CD8-positive, alpha-beta memory T cell (primary cell): ENCODE data around the gene MCC. TPM values are rescaled to one million over a fixed set of nuclear protein-coding genes. Genes with fewer than 3 reads are reported as not detected.
"Not testable (repeated sequence)": the region's sequence is repeated elsewhere in the genome, so short reads cannot be mapped to it uniquely, and the experiment has no call there.

Experiments
- CTCF ChIA-PET: fragments of 350-600 bp; sonication (Branson Sonifier 250); formaldehyde crosslinking; loops from one replicate; lab custom pipeline; 2021; ENCODE audit warnings: antibody characterized with exemption; lab: Charles Lee
- POLR2A ChIA-PET: fragments of 350-600 bp; sonication (Branson Sonifier 250); formaldehyde crosslinking; loops from one replicate; lab custom pipeline; 2021; ENCODE audit warnings: antibody characterized with exemption; lab: Charles Lee
- DNase-seq, 5 donors: peaks; one replicate each; pipeline versions ENCODE4 v3.0.0 to v3.0.0-alpha.2; 2020 to 2022; ENCODE audit warnings: mixed read lengths in 1 of 5
- H3K27ac ChIP-seq: one replicate; pipeline ENCODE4 v1.7.0; 2013; ENCODE audit warnings: low read depth, mild to moderate bottlenecking, low read length, moderate library complexity
- H3K27me3 ChIP-seq: 2 replicates; pipeline ENCODE4 v1.7.0; 2013; ENCODE audit warnings: low read length, mild to moderate bottlenecking; ENCODE audit not compliant: insufficient read depth, poor library complexity, severe bottlenecking
- H3K36me3 ChIP-seq: 2 replicates; pipeline ENCODE4 v1.7.0; 2013; ENCODE audit warnings: mild to moderate bottlenecking, low read length, moderate library complexity; ENCODE audit not compliant: insufficient read depth
- H3K4me1 ChIP-seq: 2 replicates; pipeline ENCODE4 v1.7.0; 2013; ENCODE audit warnings: mild to moderate bottlenecking, low read length, moderate library complexity; ENCODE audit not compliant: insufficient read depth
- H3K4me3 ChIP-seq: 2 replicates; pipeline ENCODE4 v1.7.0; 2013; ENCODE audit warnings: mild to moderate bottlenecking, low read length
- H3K9me3 ChIP-seq: 2 replicates; pipeline ENCODE4 v1.7.0; 2013; ENCODE audit warnings: mild to moderate bottlenecking, low read length
- H3K27ac Mint-ChIP-seq, 8 donors: one replicate each; pipeline ENCODE4 v1.8.0; 2020 to 2021; ENCODE audit warnings: mixed read lengths in 8 of 8, mild to moderate bottlenecking in 6 of 8, inconsistent platforms in 3 of 8, moderate library complexity in 3 of 8
- H3K27me3 Mint-ChIP-seq, 2 donors: one replicate each; pipeline ENCODE4 v1.8.0; 2020 to 2021; ENCODE audit warnings: mixed read lengths in 2 of 2, mild to moderate bottlenecking in 1 of 2, moderate library complexity in 1 of 2
- H3K36me3 Mint-ChIP-seq, 3 donors: one replicate each; pipeline ENCODE4 v1.8.0; 2020 to 2021; ENCODE audit warnings: mixed read lengths in 3 of 3, inconsistent platforms in 1 of 3, mild to moderate bottlenecking in 1 of 3
- H3K4me1 Mint-ChIP-seq, 3 donors: one replicate each; pipeline ENCODE4 v1.8.0; 2020 to 2021; ENCODE audit warnings: mixed read lengths in 3 of 3, inconsistent platforms in 1 of 3, mild to moderate bottlenecking in 1 of 3
- H3K4me3 Mint-ChIP-seq, 7 donors: one replicate each; pipeline ENCODE4 v1.8.0; 2020 to 2021; ENCODE audit warnings: mixed read lengths in 7 of 7, mild to moderate bottlenecking in 6 of 7, moderate library complexity in 4 of 7, inconsistent platforms in 2 of 7
- H3K9me3 Mint-ChIP-seq, 5 donors: one replicate each; pipeline ENCODE4 v1.8.0; 2020 to 2022; ENCODE audit warnings: mixed read lengths in 5 of 5, mild to moderate bottlenecking in 3 of 5, moderate library complexity in 2 of 5, inconsistent platforms in 1 of 5
- polyA plus RNA-seq: library from polyadenylated mRNA; unstranded; fragments of 300-500 nt; fragmentation: Illumina TruSeq; gene quantifications from one replicate; pipeline ENCODE4 v1.2.3, GENCODE V29; 2021
- total RNA-seq, 2 experiments: library from RNA; stranded (reverse); gene quantifications; one replicate each; pipeline ENCODE4 v1.2.3, GENCODE V29; 2021

Gene MCC
- total and polyA plus RNA-seq, 3 experiments from 2014 or later = 4.2 to 5.4 (median 4.9) TPM

- H3K27me3 Mint-ChIP-seq = no peaks in the 10 kb centered on the region
- H3K36me3 ChIP-seq = no peaks in the 10 kb centered on the region
- H3K9me3 Mint-ChIP-seq = peaks cover 0 to 9% (median 4%) of the 10 kb centered on the region in 5 donors
- H3K4me3 Mint-ChIP-seq = no peak overlapping the region
- no peaks in the 10 kb centered on the region for H3K9me3 ChIP-seq
- H3K27me3 ChIP-seq = no peaks in the 10 kb centered on the region
- CTCF ChIA-PET = interaction anchor here (0.5 to 1.6 kb wide), 2 partner anchors 85 to 216 kb away, joined by 3 to 6 read pairs; no protein-coding TSS in a partner anchor
- H3K4me1 ChIP-seq = no peaks in the 10 kb centered on the region
- H3K36me3 Mint-ChIP-seq = peaks cover 15 to 45% (median 45%) of the 10 kb centered on the region in 3 donors
- DNase-seq = no peak
- POLR2A ChIA-PET = no interaction called here
- no peak overlapping the region for H3K4me3 ChIP-seq
- H3K27ac Mint-ChIP-seq = no peak overlapping the region
- H3K27ac ChIP-seq = no peak overlapping the region
- no peaks in the 10 kb centered on the region for H3K4me1 Mint-ChIP-seq
Measured at GRCh38 chr5:113081091-113081839, 407.0 kb downstream of the MCC start.

GRCh38 chr5:113076649-113077048 lies 411.6 kb downstream of the MCC start:
- not testable (repeated sequence) for H3K9me3 ChIP-seq
- peaks cover 0 to 11% (median 7%) of the 10 kb centered on the region in 5 donors for H3K9me3 Mint-ChIP-seq
- CTCF ChIA-PET = interaction anchor here (1.2 kb wide), 1 partner anchor 15 kb away, joined by 3 read pairs; no protein-coding TSS in a partner anchor

GRCh38 chr5:113075019-113075418 lies 413.2 kb downstream of the MCC start:
- no peak overlapping the region for H3K27ac Mint-ChIP-seq
- DNase-seq = no peak
- ChIA-PET POLR2A (no interaction called here), CTCF (interaction anchor here (0.6 to 2.7 kb wide), 3 partner anchors 11 to 521 kb away, joined by 3 to 9 read pairs (median 5); no protein-coding TSS in a partner anchor)
- H3K36me3 ChIP-seq = no peaks in the 10 kb centered on the region
- no peak overlapping the region for H3K4me3 ChIP-seq
- no peaks in the 10 kb centered on the region for H3K27me3 Mint-ChIP-seq
- H3K4me3 Mint-ChIP-seq = no peak overlapping the region
- H3K9me3 Mint-ChIP-seq = peaks cover 0 to 9% (median 7%) of the 10 kb centered on the region in 5 donors
- H3K27me3 ChIP-seq = no peaks in the 10 kb centered on the region
- peaks cover 10% of the 10 kb centered on the region for H3K4me1 ChIP-seq
- H3K27ac ChIP-seq = no peak overlapping the region
- no peaks in the 10 kb centered on the region for H3K9me3 ChIP-seq
- peaks cover 22 to 25% (median 25%) of the 10 kb centered on the region in 3 donors for H3K4me1 Mint-ChIP-seq
- peaks cover 12 to 40% (median 28%) of the 10 kb centered on the region in 3 donors for H3K36me3 Mint-ChIP-seq

More at GRCh38 chr5:113076649-113077048, 411.6 kb downstream of the MCC start:
- H3K36me3 Mint-ChIP-seq = peaks cover 12 to 44% (median 32%) of the 10 kb centered on the region in 3 donors
- peaks cover 22 to 25% (median 25%) of the 10 kb centered on the region in 3 donors for H3K4me1 Mint-ChIP-seq
- DNase-seq, H3K27ac ChIP-seq, H3K27me3 ChIP-seq, POLR2A ChIA-PET, H3K4me3 Mint-ChIP-seq, H3K27me3 Mint-ChIP-seq, H3K36me3 ChIP-seq, H3K27ac Mint-ChIP-seq, H3K4me1 ChIP-seq, H3K4me3 ChIP-seq: not testable (repeated sequence)

GRCh38 chr5:113073629-113074034 lies 414.6 kb downstream of the MCC start:
- H3K36me3 ChIP-seq, H3K9me3 Mint-ChIP-seq, H3K27ac ChIP-seq, H3K27me3 Mint-ChIP-seq, H3K9me3 ChIP-seq, H3K27me3 ChIP-seq, H3K4me1 ChIP-seq, POLR2A ChIA-PET, H3K4me3 ChIP-seq: not testable (repeated sequence)
- CTCF ChIA-PET = interaction anchor here (0.8 to 2.7 kb wide), 6 partner anchors 10 to 258 kb away, joined by 3 to 9 read pairs (median 4); no protein-coding TSS in a partner anchor
- peak overlapping the region in 3 of 8 donors; percentile 48 to 83 (median 79) for H3K27ac Mint-ChIP-seq
- H3K4me1 Mint-ChIP-seq = peaks cover 22 to 25% (median 25%) of the 10 kb centered on the region in 3 donors
- H3K4me3 Mint-ChIP-seq = peak overlapping the region in 6 of 7 donors; percentile 9 to 63 (median 38)
- H3K36me3 Mint-ChIP-seq = peaks cover 11 to 35% (median 22%) of the 10 kb centered on the region in 3 donors
- peak in 3 of 5 donors; percentile 32 to 60 (median 57) for DNase-seq

- DNase-seq = no peak
- H3K36me3 ChIP-seq = no peaks in the 10 kb centered on the region
- no peak overlapping the region for H3K4me3 Mint-ChIP-seq
- H3K27ac ChIP-seq = no peak overlapping the region
- H3K9me3 Mint-ChIP-seq = peaks cover 0 to 4% (median 3%) of the 10 kb centered on the region in 5 donors
- peaks cover 7 to 17% (median 16%) of the 10 kb centered on the region in 3 donors for H3K36me3 Mint-ChIP-seq
- ChIA-PET POLR2A (no interaction called here), CTCF (no interaction called here)
- H3K9me3 ChIP-seq = no peaks in the 10 kb centered on the region
- H3K4me3 ChIP-seq = no peak overlapping the region
- H3K27me3 ChIP-seq = no peaks in the 10 kb centered on the region
- peaks cover 22 to 25% (median 25%) of the 10 kb centered on the region in 3 donors for H3K4me1 Mint-ChIP-seq
- H3K27ac Mint-ChIP-seq = no peak overlapping the region
- H3K4me1 ChIP-seq = peaks cover 10% of the 10 kb centered on the region
- H3K27me3 Mint-ChIP-seq = peaks cover 0 to 1% of the 10 kb centered on the region in 2 donors
Measured at GRCh38 chr5:113071401-113071800, 416.9 kb downstream of the MCC start.

- Histone ChIP-seq H3K4me3 (no peak overlapping the region), H3K36me3 (no peaks in the 10 kb centered on the region), H3K27ac (no peak overlapping the region), H3K4me1 (peaks cover 10% of the 10 kb centered on the region), H3K27me3 (no peaks in the 10 kb centered on the region), H3K9me3 (no peaks in the 10 kb centered on the region)
- CTCF ChIA-PET = no interaction called here
- H3K4me3 Mint-ChIP-seq = no peak overlapping the region
- peak overlapping the region in 1 of 8 donors; percentile 12 for H3K27ac Mint-ChIP-seq
- peaks cover 22 to 25% (median 25%) of the 10 kb centered on the region in 3 donors for H3K4me1 Mint-ChIP-seq
- H3K36me3 Mint-ChIP-seq = peaks cover 7 to 15% (median 12%) of the 10 kb centered on the region in 3 donors
- peaks cover 0 to 1% of the 10 kb centered on the region in 2 donors for H3K27me3 Mint-ChIP-seq
- peaks cover 0 to 1% (median 0%) of the 10 kb centered on the region in 5 donors for H3K9me3 Mint-ChIP-seq
- DNase-seq = no peak
- POLR2A ChIA-PET = no interaction called here
Measured at GRCh38 chr5:113070901-113071300, 417.4 kb downstream of the MCC start.

GRCh38 chr5:113068559-113068958 lies 419.7 kb downstream of the MCC start:
- DNase-seq = no peak
- CTCF ChIA-PET = interaction anchor here (1.1 kb wide), 1 partner anchor 10 kb away, joined by 3 read pairs; no protein-coding TSS in a partner anchor
- H3K36me3 ChIP-seq = no peaks in the 10 kb centered on the region
- H3K36me3 Mint-ChIP-seq = peaks cover 4 to 10% (median 8%) of the 10 kb centered on the region in 3 donors
- no peaks in the 10 kb centered on the region for H3K27me3 ChIP-seq
- no peaks in the 10 kb centered on the region for H3K9me3 Mint-ChIP-seq
- H3K27ac ChIP-seq = no peak overlapping the region
- POLR2A ChIA-PET = no interaction called here
- no peak overlapping the region for H3K4me3 ChIP-seq
- H3K27ac Mint-ChIP-seq = peak overlapping the region in 1 of 8 donors; percentile 55
- H3K9me3 ChIP-seq = no peaks in the 10 kb centered on the region
- no peak overlapping the region for H3K4me3 Mint-ChIP-seq
- H3K27me3 Mint-ChIP-seq = peaks cover 0 to 1% of the 10 kb centered on the region in 2 donors
- H3K4me1 Mint-ChIP-seq = peaks cover 13 to 20% (median 18%) of the 10 kb centered on the region in 3 donors
- peaks cover 7% of the 10 kb centered on the region for H3K4me1 ChIP-seq
